ENCODE results near the gene ABHD16B. TPM values are rescaled to one million over a fixed set of nuclear protein-coding genes. Genes with fewer than 3 reads are reported as not detected.

Gene ABHD16B
- polyA plus RNA-seq, 4 donors, result 0.34 to 0.67 TPM; not detected in 2

GRCh38 chr20:63837479-63837878 is 23.8 kb upstream of the ABHD16B start:
- peaks cover 0 to 24% (median 4%) of the 10 kb centered on the region in 3 donors for H3K27me3 ChIP-seq (ENCODE audit: control insufficient read depth in 3 of 3, insufficient read depth in 3 of 3, low read length in 3 of 3)
- DNase-seq, result no peak
- no peak for FAIRE-seq
- H3K36me3 ChIP-seq (ENCODE audit: control insufficient read depth in 3 of 3, insufficient read depth in 2 of 3, low read depth in 1 of 3, low read length in 3 of 3), result no peaks in the 10 kb centered on the region
- 46 to 63% (median 61%) methylated on average over 8 of the region's 8 CpGs for WGBS, 3 donors
- peaks cover 0 to 22% (median 0%) of the 10 kb centered on the region in 3 donors for H3K4me1 ChIP-seq (ENCODE audit: control insufficient read depth in 3 of 3, insufficient read depth in 2 of 3, low read depth in 1 of 3, low read length in 2 of 3)
- no peak overlapping the region for H3K27ac ChIP-seq (ENCODE audit: low read depth in 1 of 3, low read length in 2 of 3)
- H3K9me3 ChIP-seq (ENCODE audit: control insufficient read depth in 2 of 2, insufficient read depth in 1 of 2, low read depth in 1 of 2, low read length in 1 of 2), result no peaks in the 10 kb centered on the region
- no peak overlapping the region for H3K4me3 ChIP-seq (ENCODE audit: low read depth in 1 of 3, low read length in 3 of 3)

- Histone ChIP-seq H3K27ac (ENCODE audit: low read depth in 1 of 3, low read length in 2 of 3) (no peak overlapping the region), H3K36me3 (ENCODE audit: control insufficient read depth in 3 of 3, insufficient read depth in 2 of 3, low read depth in 1 of 3, low read length in 3 of 3) (no peaks in the 10 kb centered on the region), H3K4me1 (ENCODE audit: control insufficient read depth in 3 of 3, insufficient read depth in 2 of 3, low read depth in 1 of 3, low read length in 2 of 3) (peaks cover 0 to 7% (median 0%) of the 10 kb centered on the region in 3 donors), H3K9me3 (ENCODE audit: control insufficient read depth in 2 of 2, insufficient read depth in 1 of 2, low read depth in 1 of 2, low read length in 1 of 2) (no peaks in the 10 kb centered on the region), H3K27me3 (ENCODE audit: control insufficient read depth in 3 of 3, insufficient read depth in 3 of 3, low read length in 3 of 3) (peaks cover 0 to 18% (median under 1%) of the 10 kb centered on the region in 3 donors), H3K4me3 (ENCODE audit: low read depth in 1 of 3, low read length in 3 of 3) (no peak overlapping the region)
- DNase-seq, result no peak
- 84 to 89% (median 87%) methylated on average over 13 of the region's 13 CpGs for WGBS, 3 donors
- FAIRE-seq, result no peak
These were observed 21.7 kb upstream of the ABHD16B start for GRCh38 chr20:63839620-63840019.

- H3K9me3 ChIP-seq (ENCODE audit: control insufficient read depth in 2 of 2, insufficient read depth in 1 of 2, low read depth in 1 of 2, low read length in 1 of 2), result no peaks in the 10 kb centered on the region
- H3K4me3 ChIP-seq (ENCODE audit: low read depth in 1 of 3, low read length in 3 of 3), result no peak overlapping the region
- DNase-seq, result no peak
- no peak overlapping the region for H3K27ac ChIP-seq (ENCODE audit: low read depth in 1 of 3, low read length in 2 of 3)
- H3K27me3 ChIP-seq (ENCODE audit: control insufficient read depth in 3 of 3, insufficient read depth in 3 of 3, low read length in 3 of 3), result peaks cover 0 to 25% (median 2%) of the 10 kb centered on the region in 3 donors
- 63 to 78% (median 72%) methylated on average over 11 of the region's 11 CpGs for WGBS, 3 donors
- no peak for FAIRE-seq
- no peaks in the 10 kb centered on the region for H3K36me3 ChIP-seq (ENCODE audit: control insufficient read depth in 3 of 3, insufficient read depth in 2 of 3, low read depth in 1 of 3, low read length in 3 of 3)
- H3K4me1 ChIP-seq (ENCODE audit: control insufficient read depth in 3 of 3, insufficient read depth in 2 of 3, low read depth in 1 of 3, low read length in 2 of 3), result no peaks in the 10 kb centered on the region
These were observed 20.9 kb upstream of the ABHD16B start for GRCh38 chr20:63840405-63840828.

GRCh38 chr20:63842258-63842657 is 19.0 kb upstream of the ABHD16B start:
- H3K27me3 ChIP-seq (ENCODE audit: control insufficient read depth in 3 of 3, insufficient read depth in 3 of 3, low read length in 3 of 3), result peaks cover 0 to 37% (median 6%) of the 10 kb centered on the region in 3 donors
- FAIRE-seq (no peak), DNase-seq (no peak)
- 49 to 70% (median 55%) methylated on average over 9 of the region's 9 CpGs for WGBS, 3 donors
- H3K9me3 ChIP-seq (ENCODE audit: control insufficient read depth in 2 of 2, insufficient read depth in 1 of 2, low read depth in 1 of 2, low read length in 1 of 2), result no peaks in the 10 kb centered on the region
- H3K27ac ChIP-seq (ENCODE audit: low read depth in 1 of 3, low read length in 2 of 3), result no peak overlapping the region
- peaks cover 0 to 7% (median 0%) of the 10 kb centered on the region in 3 donors for H3K4me1 ChIP-seq (ENCODE audit: control insufficient read depth in 3 of 3, insufficient read depth in 2 of 3, low read depth in 1 of 3, low read length in 2 of 3)
- no peaks in the 10 kb centered on the region for H3K36me3 ChIP-seq (ENCODE audit: control insufficient read depth in 3 of 3, insufficient read depth in 2 of 3, low read depth in 1 of 3, low read length in 3 of 3)
- H3K4me3 ChIP-seq (ENCODE audit: low read depth in 1 of 3, low read length in 3 of 3), result no peak overlapping the region

- WGBS, 3 donors, result 72 to 87% (median 75%) methylated on average over 12 of the region's 12 CpGs
- DNase-seq (no peak), FAIRE-seq (no peak)
- Histone ChIP-seq H3K4me3 (ENCODE audit: low read depth in 1 of 3, low read length in 3 of 3) (no peak overlapping the region), H3K4me1 (ENCODE audit: control insufficient read depth in 3 of 3, insufficient read depth in 2 of 3, low read depth in 1 of 3, low read length in 2 of 3) (peaks cover 0 to 7% (median 0%) of the 10 kb centered on the region in 3 donors), H3K9me3 (ENCODE audit: control insufficient read depth in 2 of 2, insufficient read depth in 1 of 2, low read depth in 1 of 2, low read length in 1 of 2) (no peaks in the 10 kb centered on the region), H3K27me3 (ENCODE audit: control insufficient read depth in 3 of 3, insufficient read depth in 3 of 3, low read length in 3 of 3) (peaks cover 0 to 41% (median 6%) of the 10 kb centered on the region in 3 donors), H3K36me3 (ENCODE audit: control insufficient read depth in 3 of 3, insufficient read depth in 2 of 3, low read depth in 1 of 3, low read length in 3 of 3) (no peaks in the 10 kb centered on the region), H3K27ac (ENCODE audit: low read depth in 1 of 3, low read length in 2 of 3) (no peak overlapping the region)
These were observed 18.1 kb upstream of the ABHD16B start for GRCh38 chr20:63843222-63843621.

GRCh38 chr20:63843778-63844177 is 17.5 kb upstream of the ABHD16B start:
- H3K27ac ChIP-seq (ENCODE audit: low read depth in 1 of 3, low read length in 2 of 3), result no peak overlapping the region
- no peaks in the 10 kb centered on the region for H3K36me3 ChIP-seq (ENCODE audit: control insufficient read depth in 3 of 3, insufficient read depth in 2 of 3, low read depth in 1 of 3, low read length in 3 of 3)
- no peak for FAIRE-seq
- H3K4me3 ChIP-seq (ENCODE audit: low read depth in 1 of 3, low read length in 3 of 3), result no peak overlapping the region
- H3K27me3 ChIP-seq (ENCODE audit: control insufficient read depth in 3 of 3, insufficient read depth in 3 of 3, low read length in 3 of 3), result peaks cover 0 to 45% (median 6%) of the 10 kb centered on the region in 3 donors
- 38 to 53% (median 40%) methylated on average over 16 of the region's 16 CpGs for WGBS, 3 donors
- H3K4me1 ChIP-seq (ENCODE audit: control insufficient read depth in 3 of 3, insufficient read depth in 2 of 3, low read depth in 1 of 3, low read length in 2 of 3), result peaks cover 0 to 7% (median 0%) of the 10 kb centered on the region in 3 donors
- DNase-seq, result no peak
- H3K9me3 ChIP-seq (ENCODE audit: control insufficient read depth in 2 of 2, insufficient read depth in 1 of 2, low read depth in 1 of 2, low read length in 1 of 2), result no peaks in the 10 kb centered on the region

- WGBS, 3 donors, result 48 to 67% (median 61%) methylated on average over 9 of the region's 9 CpGs
- H3K27me3 ChIP-seq (ENCODE audit: control insufficient read depth in 3 of 3, insufficient read depth in 3 of 3, low read length in 3 of 3), result peaks cover 0 to 45% (median 6%) of the 10 kb centered on the region in 3 donors
These were observed 16.7 kb upstream of the ABHD16B start for GRCh38 chr20:63844511-63844991.

GRCh38 chr20:63846128-63846771 is 15.0 kb upstream of the ABHD16B start:
- Histone ChIP-seq H3K4me3 (ENCODE audit: low read depth in 1 of 3, low read length in 3 of 3) (no peak overlapping the region), H3K36me3 (ENCODE audit: control insufficient read depth in 3 of 3, insufficient read depth in 2 of 3, low read depth in 1 of 3, low read length in 3 of 3) (no peaks in the 10 kb centered on the region), H3K27ac (ENCODE audit: low read depth in 1 of 3, low read length in 2 of 3) (peak overlapping the region in 1 of 3 donors; percentile 56), H3K4me1 (ENCODE audit: control insufficient read depth in 3 of 3, insufficient read depth in 2 of 3, low read depth in 1 of 3, low read length in 2 of 3) (peaks cover 0 to 7% (median 0%) of the 10 kb centered on the region in 3 donors), H3K27me3 (ENCODE audit: control insufficient read depth in 3 of 3, insufficient read depth in 3 of 3, low read length in 3 of 3) (peaks cover 0 to 42% (median 6%) of the 10 kb centered on the region in 3 donors), H3K9me3 (ENCODE audit: control insufficient read depth in 2 of 2, insufficient read depth in 1 of 2, low read depth in 1 of 2, low read length in 1 of 2) (no peaks in the 10 kb centered on the region)
- DNase-seq (no peak), FAIRE-seq (no peak)
- 2 to 8% (median 2%) methylated on average over 17 to 24 of the region's 24 CpGs for whole genome bisulfite sequencing, 3 donors

More at GRCh38 chr20:63844511-63844991, 16.7 kb upstream of the ABHD16B start:
- no peak for DNase-seq
- FAIRE-seq, result no peak
- Histone ChIP-seq H3K36me3 (ENCODE audit: control insufficient read depth in 3 of 3, insufficient read depth in 2 of 3, low read depth in 1 of 3, low read length in 3 of 3) (no peaks in the 10 kb centered on the region), H3K9me3 (ENCODE audit: control insufficient read depth in 2 of 2, insufficient read depth in 1 of 2, low read depth in 1 of 2, low read length in 1 of 2) (no peaks in the 10 kb centered on the region), H3K4me1 (ENCODE audit: control insufficient read depth in 3 of 3, insufficient read depth in 2 of 3, low read depth in 1 of 3, low read length in 2 of 3) (peaks cover 0 to 7% (median 0%) of the 10 kb centered on the region in 3 donors), H3K4me3 (ENCODE audit: low read depth in 1 of 3, low read length in 3 of 3) (no peak overlapping the region), H3K27ac (ENCODE audit: low read depth in 1 of 3, low read length in 2 of 3) (no peak overlapping the region)

Measured in small intestine (tissue), 7 donors.